ENCODE measurements around the gene PCDH18.

- no peak for TF ChIP-seq CTCF (conservative IDR thresholded peaks at IDR 0.05; ENCODE audit: low read depth in 2 of 2)
- no peak for TF ChIP-seq REST (IDR thresholded peaks at IDR 0.05; ENCODE audit: unreplicated experiment)
- TF ChIP-seq EZH2 (IDR thresholded peaks at IDR 0.05; ENCODE audit: low read depth, unreplicated experiment): no peak
- TF ChIP-seq POLR2AphosphoS5 (IDR thresholded peaks at IDR 0.05; ENCODE audit: low read depth): no peak
- TF ChIP-seq CREB1 (CRISPR knock-in tag; IDR thresholded peaks at IDR 0.05; ENCODE audit: low read depth): no peak
- no peak for TF ChIP-seq ZNF331 (CRISPR knock-in tag; IDR thresholded peaks at IDR 0.05; ENCODE audit: low read depth)
- no peak for TF ChIP-seq EZH2phosphoT487 (IDR thresholded peaks at IDR 0.05; ENCODE audit: unreplicated experiment)
- TF ChIP-seq ZNF462 (CRISPR knock-in tag; IDR thresholded peaks at IDR 0.05): 0 out of 2 replicates have a peak, but pooled peaks have one; percentile 20
These were observed 22.4 kb downstream of the PCDH18 start for GRCh38 chr4:137509855-137510282.
